NCI-H748 (cell line): ENCODE results near the gene GHR.
A peak's percentile ranks its signal among the peaks of the same experiment; 100 is the strongest.

Experiments
- DNase-seq: peaks from one replicate; lab custom pipeline; 2025; ENCODE audit not compliant: unreplicated experiment; lab: John Stamatoyannopoulos, UW

The GHR gene

GRCh38 chr5:42638972-42639371 lies 215.7 kb downstream of the GHR start:
- peak; percentile 95 for DNase-seq

GRCh38 chr5:42640835-42641234 lies 217.6 kb downstream of the GHR start:
- peak; percentile 28 for DNase-seq

DNA sequence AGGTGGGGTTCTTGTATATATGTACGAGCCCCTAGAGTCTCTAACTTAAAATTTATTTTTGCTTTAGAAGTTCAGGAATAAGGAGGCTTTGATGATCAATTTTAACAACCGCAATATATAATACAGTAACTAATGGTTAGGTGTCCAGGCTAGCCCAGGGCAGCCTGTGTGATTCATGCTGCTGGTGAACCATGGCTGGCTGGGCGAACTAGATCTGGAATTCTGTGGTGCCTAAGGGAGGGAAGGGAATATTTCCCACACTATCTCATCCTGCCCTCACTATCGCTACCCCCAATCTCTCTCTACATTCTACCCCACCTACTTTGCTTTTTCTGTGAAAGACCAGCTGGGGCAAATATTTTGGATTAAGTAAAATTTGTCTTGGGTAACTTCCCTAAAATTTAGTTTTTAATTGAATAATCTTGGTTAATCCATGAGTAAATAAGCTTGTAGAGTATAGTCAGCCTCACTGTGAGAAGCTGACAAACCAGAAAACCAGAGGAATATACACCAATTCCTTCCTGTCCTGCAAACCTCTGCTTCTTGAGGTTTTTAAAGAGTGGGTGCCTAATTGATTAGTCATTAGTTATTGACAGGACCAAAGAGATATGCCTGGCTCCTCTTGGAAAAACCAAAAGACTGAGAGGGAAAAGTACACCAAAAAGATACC lies 218.2 kb downstream of the GHR start:
- DNase-seq, result no peak

DNA sequence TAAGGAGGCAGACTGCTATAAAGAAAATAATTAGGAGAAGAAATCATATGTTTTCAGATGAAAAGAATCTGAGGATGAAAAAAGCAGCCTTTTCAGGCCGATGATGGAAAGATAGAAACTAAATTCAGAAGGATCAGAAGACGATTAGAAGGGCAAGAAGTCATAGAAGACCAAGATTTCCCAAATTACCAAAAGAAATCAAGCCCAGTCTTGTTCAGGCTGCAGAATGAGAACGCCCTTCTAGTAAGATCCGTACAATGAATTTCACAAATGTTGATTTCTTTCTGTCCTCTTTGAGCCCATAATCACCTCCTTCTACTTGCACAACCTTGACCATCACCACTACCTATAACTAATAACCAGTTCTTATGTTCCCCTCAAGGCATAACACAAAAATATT lies 218.8 kb downstream of the GHR start:
- DNase-seq, result no peak

DNA sequence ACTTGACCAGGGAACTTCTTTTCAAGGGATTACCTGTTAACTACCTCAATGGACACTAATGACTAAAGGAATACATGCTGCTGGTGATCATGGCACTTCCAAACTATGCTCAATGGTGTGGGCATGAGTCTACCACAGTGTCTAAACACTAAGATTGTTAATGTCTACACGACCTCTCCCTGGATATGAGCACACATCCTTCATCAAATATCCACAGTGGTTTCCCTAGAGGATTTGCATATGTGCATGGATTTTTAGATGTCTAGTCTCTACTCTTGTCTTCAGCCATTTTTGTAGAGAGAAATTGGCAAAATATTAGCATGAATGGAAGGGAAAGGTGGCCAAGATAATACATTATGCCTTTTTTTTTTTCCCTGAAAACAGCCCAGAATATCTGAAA lies 220.1 kb downstream of the GHR start:
- DNase-seq, result no peak

DNA sequence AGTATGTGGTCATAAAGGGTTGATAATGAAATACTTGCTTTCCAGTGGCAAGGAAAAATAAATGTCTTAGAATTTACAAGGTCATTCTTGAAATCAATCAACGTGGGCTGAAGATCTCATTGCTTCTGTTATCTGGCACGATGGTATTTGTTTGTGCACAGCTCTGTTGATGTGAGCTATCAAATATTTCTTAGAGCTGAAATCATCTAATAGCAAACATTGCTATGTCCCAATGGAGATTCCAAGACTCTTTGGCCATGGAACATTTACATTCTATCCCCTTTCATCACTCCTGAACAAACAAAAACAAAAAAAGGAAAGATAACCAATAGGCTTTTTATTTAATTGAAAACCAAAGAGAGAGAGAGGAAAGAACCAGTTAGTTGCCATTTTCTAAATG lies 221.9 kb downstream of the GHR start:
- DNase-seq, result no peak

DNA sequence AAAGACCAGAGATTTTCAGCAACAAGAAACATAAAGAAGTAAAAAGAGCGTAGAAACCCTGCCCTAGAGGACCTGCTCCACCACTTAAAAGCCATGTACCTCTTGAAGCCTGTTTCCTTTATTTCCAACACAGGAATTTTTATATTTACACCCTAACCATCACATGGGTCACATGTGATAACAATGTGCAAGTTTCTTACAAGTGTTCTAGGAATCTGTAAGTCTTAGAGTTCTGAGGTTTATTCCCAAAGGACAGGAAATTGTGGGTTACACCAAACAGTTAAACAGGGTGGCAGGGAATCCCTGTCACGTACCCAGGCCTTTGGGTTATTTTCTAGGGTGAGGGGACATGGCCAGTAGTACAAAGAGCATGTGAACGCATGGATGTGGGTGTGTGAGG lies 224.8 kb downstream of the GHR start:
- no peak for DNase-seq

- DNase-seq, result no peak
Observed at GRCh38 chr5:42648915-42649314, 225.7 kb downstream of the GHR start.

DNA sequence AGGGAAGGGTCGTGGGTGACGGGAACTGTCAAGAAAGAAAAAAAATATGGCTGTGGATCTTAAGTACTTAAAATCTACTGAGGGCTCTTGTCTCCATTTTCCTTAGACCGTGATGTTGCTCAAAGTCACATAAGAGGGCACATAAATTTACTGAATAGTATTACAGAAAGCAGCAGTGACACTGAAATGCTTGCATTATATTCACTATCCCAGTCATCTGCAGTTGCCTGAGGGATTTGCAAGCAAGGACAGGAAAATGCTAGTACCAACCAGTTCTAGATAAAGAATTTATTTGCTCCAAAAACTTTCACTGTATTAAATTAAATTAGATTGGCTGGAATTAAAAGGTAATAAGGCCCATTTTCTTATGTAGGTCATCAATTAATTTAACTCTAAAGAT lies 226.8 kb downstream of the GHR start:
- DNase-seq, result no peak

GRCh38 chr5:42653705-42654104 lies 230.5 kb downstream of the GHR start:
- no peak for DNase-seq

DNA sequence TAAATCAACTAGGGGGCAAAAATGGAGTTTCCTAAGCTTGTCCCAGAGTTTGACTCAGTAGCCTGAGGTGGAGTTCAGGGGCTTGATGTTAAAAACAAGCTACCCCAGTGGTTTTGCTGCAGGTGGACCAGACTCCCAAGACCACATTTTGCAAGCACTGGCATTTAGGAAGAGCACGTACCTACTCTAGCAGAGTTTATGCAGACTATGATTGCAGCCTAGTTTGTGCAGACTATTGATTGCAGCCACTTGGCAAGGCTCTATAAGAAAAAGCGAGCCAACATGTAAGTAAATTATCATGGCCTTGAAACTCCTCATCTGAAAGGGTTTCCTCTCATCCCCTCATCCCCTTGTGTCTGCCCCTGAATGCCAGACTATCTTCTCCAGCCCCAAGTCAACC lies 231.4 kb downstream of the GHR start:
- DNase-seq, result no peak

DNA sequence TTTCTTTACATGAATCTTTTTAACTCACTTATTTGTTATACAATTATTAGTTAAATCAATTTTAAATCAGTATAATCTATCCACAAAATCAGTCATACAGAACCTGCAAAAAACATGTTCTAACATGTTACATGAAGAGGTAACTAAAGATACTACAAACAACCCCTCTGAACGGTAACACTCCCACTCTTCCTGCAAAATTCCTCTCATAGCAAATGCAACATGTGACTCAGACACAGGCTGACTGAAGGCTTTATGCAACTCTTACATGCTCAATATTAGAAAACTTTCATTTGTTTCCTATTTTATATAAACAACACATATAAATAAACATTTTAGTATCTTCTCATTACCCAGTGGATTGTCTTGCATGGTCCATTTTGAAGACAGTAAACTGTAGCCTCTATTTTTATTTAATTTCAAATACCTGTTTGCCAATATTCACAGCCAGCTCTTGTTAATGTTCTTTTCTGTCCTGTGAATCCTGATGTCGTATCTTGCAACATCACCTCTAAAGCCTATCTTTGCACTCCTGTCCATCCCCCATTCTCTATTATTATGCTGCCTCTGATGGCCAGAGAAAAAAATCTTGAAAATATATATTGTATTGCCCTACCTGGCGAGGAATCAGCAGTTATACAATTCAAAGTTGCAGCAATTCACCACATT lies 232.9 kb downstream of the GHR start:
- DNase-seq, result no peak

GRCh38 chr5:42656651-42657015 lies 233.4 kb downstream of the GHR start:
- peak; percentile 59 for DNase-seq

- peak; percentile 19 for DNase-seq
Observed at GRCh38 chr5:42659869-42660268, 236.6 kb downstream of the GHR start.

GRCh38 chr5:42665857-42666256 lies 242.6 kb downstream of the GHR start:
- no peak for DNase-seq

DNA sequence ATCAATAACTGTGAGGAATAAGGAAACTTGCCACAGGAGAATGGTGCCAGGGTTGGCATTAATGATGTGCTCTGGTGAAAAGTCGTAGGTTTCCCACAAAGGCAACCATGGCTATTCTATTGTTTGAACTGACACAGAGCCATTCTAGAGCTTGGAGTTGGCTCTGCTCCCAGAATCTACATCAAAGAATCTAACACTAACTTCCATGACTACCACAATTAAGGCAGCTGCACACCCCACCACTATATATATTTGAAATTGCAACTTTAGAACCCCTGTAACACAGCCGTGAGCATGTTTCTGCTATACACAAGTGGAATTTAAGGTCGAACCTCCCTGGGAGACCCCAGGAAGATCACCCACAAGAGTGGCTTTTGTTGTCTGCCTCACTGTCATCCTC lies 243.6 kb downstream of the GHR start:
- peak; percentile 82 for DNase-seq

GRCh38 chr5:42668254-42668653 lies 245.0 kb downstream of the GHR start:
- DNase-seq, result no peak

GRCh38 chr5:42672925-42673324 lies 249.7 kb downstream of the GHR start:
- DNase-seq, result no peak

- no peak for DNase-seq
Observed at GRCh38 chr5:42675602-42676001, 252.4 kb downstream of the GHR start.

DNA sequence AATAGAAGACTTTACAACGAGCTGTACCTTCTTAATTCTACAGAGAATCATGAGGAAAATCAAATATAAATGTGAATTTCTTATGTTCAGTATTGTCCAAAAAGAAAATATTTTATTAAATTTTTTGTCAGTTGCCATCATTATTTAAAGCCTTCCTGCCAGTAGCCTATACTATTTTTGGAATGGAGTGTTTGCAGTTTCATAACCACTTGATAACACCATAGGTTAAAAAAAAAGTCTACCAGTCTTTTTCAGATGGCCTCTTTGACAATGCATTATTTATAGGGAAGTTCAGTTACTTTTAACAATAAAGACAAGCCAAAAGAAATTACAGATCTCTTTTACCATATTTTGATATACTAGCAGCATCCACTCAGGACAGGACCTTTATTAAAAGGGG lies 253.1 kb downstream of the GHR start:
- DNase-seq, result no peak

DNA sequence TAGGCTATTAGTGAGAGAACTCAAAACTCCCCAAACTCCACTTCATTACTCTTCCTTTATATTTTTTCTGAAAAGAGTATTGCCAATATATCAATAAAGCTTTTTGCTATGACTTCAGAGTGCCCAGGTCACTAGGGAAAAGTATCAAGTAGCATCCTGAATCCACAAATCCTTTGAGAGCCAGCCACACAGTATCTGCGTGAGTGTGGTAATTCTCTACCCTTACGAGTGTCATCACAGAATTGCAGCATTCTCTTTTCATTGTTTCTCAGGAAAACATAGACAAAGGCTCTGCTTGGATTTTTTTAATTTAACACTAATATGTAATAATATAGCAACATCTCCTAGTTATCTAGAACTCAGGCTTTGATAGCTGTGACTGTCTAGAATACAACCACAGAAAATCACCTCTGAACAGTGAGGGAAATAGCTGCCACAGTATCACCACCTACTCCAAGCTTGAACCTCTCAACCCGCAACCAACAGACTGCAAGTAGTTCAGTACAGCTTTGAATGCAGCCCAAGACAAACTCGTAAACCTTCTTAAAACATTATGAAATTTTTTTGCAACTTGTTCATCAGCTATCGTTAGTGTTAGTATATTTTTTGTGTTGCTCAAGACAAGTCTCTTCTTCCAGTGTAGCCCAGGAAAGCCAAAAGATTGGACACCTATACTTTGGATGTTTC lies 254.1 kb downstream of the GHR start:
- no peak for DNase-seq

- DNase-seq, result no peak
Observed at GRCh38 chr5:42680046-42680445, 256.8 kb downstream of the GHR start.
